SK-N-SH (cell line): ENCODE measurements around the gene IL16.

Source experiments
- CTCF ChIP-seq: fragments of 200-600 bp; sonication (generic); IDR thresholded peaks from 2 replicates; pipeline ENCODE4 v1.6.1; 2017; ENCODE audit warnings: antibody characterized with exemption, mild to moderate bottlenecking, moderate library complexity
- ELF1 ChIP-seq: IDR thresholded peaks from 2 replicates; pipeline ENCODE4 v1.4.0; 2012
- EZH2phosphoT487 ChIP-seq: fragments of 200-600 bp; sonication (generic); IDR thresholded peaks from 2 replicates; pipeline ENCODE4 v1.6.1; 2017; ENCODE audit warnings: low read depth, mixed run types, mild to moderate bottlenecking, antibody characterized with exemption, moderate library complexity, borderline replicate concordance
- FOXJ3 ChIP-seq: sonication (generic); formaldehyde crosslinking; IDR thresholded peaks from 2 replicates; pipeline ENCODE4 v1.5.1; 2020; ENCODE audit warnings: mild to moderate bottlenecking, missing genetic modification reagents

GRCh38 chr15:81197688-81198281 is 1.1 kb downstream of the IL16 start:
- TF ChIP-seq ELF1 (no peak), FOXJ3 (CRISPR knock-in tag) (no peak), EZH2phosphoT487 (no peak), CTCF (no peak)
